ENCODE results near the gene PPP4R3C. TPM values are rescaled to one million over a fixed set of nuclear protein-coding genes. Genes with fewer than 3 reads are reported as not detected.

PPP4R3C gene
- not detected in 2 replicates for total RNA-seq

DNA sequence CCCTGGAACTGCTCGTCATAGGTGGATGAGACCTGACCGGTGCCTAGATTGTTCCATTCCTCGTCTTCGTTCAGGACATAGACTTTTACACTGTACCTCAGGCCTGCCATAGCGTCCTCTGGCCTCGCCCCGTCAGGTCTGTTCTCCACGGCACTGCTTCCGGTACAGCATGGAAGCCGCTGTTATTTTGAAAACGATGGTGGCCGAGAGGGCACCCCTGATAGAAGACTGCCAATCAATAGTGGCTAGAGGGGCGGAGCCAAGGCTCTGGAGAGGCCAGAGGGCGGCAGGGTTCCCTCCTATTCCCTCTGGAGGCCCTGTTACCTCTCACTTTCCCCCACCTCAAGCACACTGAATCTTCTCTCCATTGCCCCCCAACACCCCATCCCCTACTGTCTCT is at the start of gene PPP4R3C:
TSS of gene PPP4R3C (minus strand) at position 155 of the 400 bp plus-strand sequence. CDS start at position 110, 45 bp downstream.

Other genes starting within 250 kb of the PPP4R3C start
- not detected in 2 replicates for gene DCAF8L2, start 127.0 kb upstream of the PPP4R3C start, total RNA-seq

Measured in dermis lymphatic vessel endothelial cell (primary cell).